Left ventricle myocardium inferior (tissue), 1 donor: ENCODE measurements around the gene PCDHGB3. TPM values are rescaled to one million over a fixed set of nuclear protein-coding genes. Genes with fewer than 3 reads are reported as not detected.
"Not testable (repeated sequence)": the region's sequence is repeated elsewhere in the genome, so short reads cannot be mapped to it uniquely, and the experiment has no call there.

ENCODE experiments used
- DNase-seq: peaks from one replicate; pipeline ENCODE4 v3.0.0-alpha.2; 2020
- H3K27ac ChIP-seq: fragments of 200-600 bp; replicated peaks from 2 replicates; pipeline ENCODE4 v1.8.0; 2021
- H3K27me3 ChIP-seq: fragments of 200-600 bp; 2 replicates; pipeline ENCODE4 v1.8.0; 2021; ENCODE audit warnings: low read depth
- H3K36me3 ChIP-seq: fragments of 200-600 bp; 2 replicates; pipeline ENCODE4 v1.8.0; 2021
- H3K4me1 ChIP-seq: fragments of 200-600 bp; 2 replicates; pipeline ENCODE4 v1.8.0; 2021
- H3K4me3 ChIP-seq: fragments of 200-600 bp; 2 replicates; pipeline ENCODE4 v1.8.0; 2021; ENCODE audit warnings: mild to moderate bottlenecking, moderate library complexity
- H3K9me3 ChIP-seq: fragments of 200-600 bp; replicated peaks from 2 replicates; pipeline ENCODE4 v1.8.0; 2021
- intact Hi-C: fragments of 100-400 bp; cut with micrococcal nuclease; formaldehyde crosslinking; loops from one replicate; pipeline ENCODE4 v1.11.0; 2022
- long read RNA-seq: library from polyadenylated mRNA; unstranded; transcript quantifications from one replicate; pipeline ENCODE4 v2.0.0, GENCODE V29; 2021
- total RNA-seq: library from RNA; stranded (reverse); fragmentation: NEBNext Ultra II Directional; extraction: Animal tissue kit (Norgen Biotek cat#: 25700); gene quantifications from one replicate; pipeline ENCODE4 v1.2.1, GENCODE V29; 2021
- TF ChIP-seq, protein P1 (sequence below): fragments of 200-600 bp; IDR thresholded peaks from 2 replicates; pipeline ENCODE4 v1.8.0; 2021; ENCODE audit warnings: antibody characterized with exemption, mild to moderate bottlenecking, borderline replicate concordance
- donor health status: DM: no; HTN: yes; CAD: no; lungs with severe emphysema.

The PCDHGB3 gene
- 6.3 TPM for total RNA-seq
- long read RNA-seq = 0 reads

DNA sequence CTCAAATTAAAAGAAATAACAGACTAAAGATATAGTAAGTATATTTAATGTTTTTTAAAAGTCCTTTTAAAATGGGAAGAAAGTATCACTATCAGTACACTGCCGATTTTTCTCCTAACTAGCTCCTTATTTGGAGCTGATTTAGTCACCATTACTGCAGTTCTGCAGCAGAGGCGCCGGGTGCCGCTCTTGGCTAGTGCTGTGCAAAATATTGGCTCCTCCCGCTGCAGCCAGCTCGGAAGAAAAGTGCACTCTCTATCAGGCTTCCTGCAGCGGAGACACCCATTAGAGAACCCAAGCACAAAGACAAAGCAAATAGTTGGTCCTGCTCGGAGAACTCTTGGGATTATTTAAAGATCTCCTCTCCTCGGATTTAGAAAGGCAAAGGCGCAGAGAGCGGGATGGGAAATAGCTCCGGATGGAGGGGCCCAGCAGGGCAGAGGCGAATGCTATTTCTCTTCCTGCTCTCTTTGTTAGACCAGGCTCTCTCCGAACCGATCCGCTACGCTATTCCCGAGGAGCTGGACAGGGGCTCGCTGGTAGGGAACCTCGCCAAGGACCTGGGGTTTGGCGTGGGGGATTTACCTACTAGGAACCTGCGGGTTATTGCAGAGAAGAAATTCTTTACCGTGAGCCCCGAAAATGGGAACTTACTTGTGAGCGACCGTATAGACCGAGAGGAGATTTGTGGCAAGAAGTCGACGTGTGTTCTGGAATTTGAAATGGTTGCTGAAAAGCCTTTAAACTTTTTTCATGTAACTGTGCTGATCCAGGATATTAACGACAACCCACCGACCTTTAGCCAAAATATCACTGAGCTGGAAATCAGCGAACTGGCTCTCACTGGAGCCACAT lies at the start of gene PCDHGB3:
Gene PCDHGB3 (plus strand): TSS at position 249 of the 855 bp plus-strand sequence. CDS start 153 bp downstream, at position 402.
- peaks cover 99% of the 10 kb centered on the region for H3K9me3 ChIP-seq
- H3K36me3 ChIP-seq = peaks cover 39% of the 10 kb centered on the region
- peak; percentile 56 for DNase-seq
- H3K27ac ChIP-seq = peak within 1 kb of the TSS; percentile 66
- intact Hi-C loops = no loop called here
- peaks cover 59% of the 10 kb centered on the region for H3K4me1 ChIP-seq
- no peaks in the 10 kb centered on the region for H3K27me3 ChIP-seq
- TF ChIP-seq, protein P1, sequence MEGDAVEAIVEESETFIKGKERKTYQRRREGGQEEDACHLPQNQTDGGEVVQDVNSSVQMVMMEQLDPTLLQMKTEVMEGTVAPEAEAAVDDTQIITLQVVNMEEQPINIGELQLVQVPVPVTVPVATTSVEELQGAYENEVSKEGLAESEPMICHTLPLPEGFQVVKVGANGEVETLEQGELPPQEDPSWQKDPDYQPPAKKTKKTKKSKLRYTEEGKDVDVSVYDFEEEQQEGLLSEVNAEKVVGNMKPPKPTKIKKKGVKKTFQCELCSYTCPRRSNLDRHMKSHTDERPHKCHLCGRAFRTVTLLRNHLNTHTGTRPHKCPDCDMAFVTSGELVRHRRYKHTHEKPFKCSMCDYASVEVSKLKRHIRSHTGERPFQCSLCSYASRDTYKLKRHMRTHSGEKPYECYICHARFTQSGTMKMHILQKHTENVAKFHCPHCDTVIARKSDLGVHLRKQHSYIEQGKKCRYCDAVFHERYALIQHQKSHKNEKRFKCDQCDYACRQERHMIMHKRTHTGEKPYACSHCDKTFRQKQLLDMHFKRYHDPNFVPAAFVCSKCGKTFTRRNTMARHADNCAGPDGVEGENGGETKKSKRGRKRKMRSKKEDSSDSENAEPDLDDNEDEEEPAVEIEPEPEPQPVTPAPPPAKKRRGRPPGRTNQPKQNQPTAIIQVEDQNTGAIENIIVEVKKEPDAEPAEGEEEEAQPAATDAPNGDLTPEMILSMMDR = peak; percentile 64
- H3K4me3 ChIP-seq = peak within 1 kb of the TSS; percentile 57

DNA sequence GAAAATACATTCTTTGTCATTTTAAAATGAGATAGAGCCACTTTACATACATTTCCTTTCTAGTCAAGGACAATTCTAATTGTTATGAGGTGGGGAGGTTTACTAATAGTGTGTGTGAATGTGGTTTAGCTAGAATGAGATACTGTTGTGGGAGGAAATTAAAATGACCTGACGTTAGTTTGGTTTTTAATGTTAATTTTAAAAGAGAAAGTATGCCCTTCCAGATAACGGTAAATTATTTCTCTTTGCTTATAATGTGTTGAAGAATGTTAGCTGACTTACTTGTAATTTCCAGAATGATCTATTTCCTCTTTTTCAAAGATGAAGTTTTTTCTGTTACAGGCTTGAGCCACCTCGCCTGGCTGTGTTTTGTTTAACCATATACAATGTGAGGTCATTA lies 47.8 kb upstream of the PCDHGB3 start:
- Histone ChIP-seq H3K9me3 (peaks cover 48% of the 10 kb centered on the region), H3K4me1 (peaks cover 45% of the 10 kb centered on the region), H3K27me3 (no peaks in the 10 kb centered on the region), H3K4me3 (no peak overlapping the region), H3K27ac (no peak overlapping the region), H3K36me3 (peaks cover 27% of the 10 kb centered on the region)
- DNase-seq = no peak
- TF ChIP-seq, protein P1 = no peak
- intact Hi-C loops = no loop called here

DNA sequence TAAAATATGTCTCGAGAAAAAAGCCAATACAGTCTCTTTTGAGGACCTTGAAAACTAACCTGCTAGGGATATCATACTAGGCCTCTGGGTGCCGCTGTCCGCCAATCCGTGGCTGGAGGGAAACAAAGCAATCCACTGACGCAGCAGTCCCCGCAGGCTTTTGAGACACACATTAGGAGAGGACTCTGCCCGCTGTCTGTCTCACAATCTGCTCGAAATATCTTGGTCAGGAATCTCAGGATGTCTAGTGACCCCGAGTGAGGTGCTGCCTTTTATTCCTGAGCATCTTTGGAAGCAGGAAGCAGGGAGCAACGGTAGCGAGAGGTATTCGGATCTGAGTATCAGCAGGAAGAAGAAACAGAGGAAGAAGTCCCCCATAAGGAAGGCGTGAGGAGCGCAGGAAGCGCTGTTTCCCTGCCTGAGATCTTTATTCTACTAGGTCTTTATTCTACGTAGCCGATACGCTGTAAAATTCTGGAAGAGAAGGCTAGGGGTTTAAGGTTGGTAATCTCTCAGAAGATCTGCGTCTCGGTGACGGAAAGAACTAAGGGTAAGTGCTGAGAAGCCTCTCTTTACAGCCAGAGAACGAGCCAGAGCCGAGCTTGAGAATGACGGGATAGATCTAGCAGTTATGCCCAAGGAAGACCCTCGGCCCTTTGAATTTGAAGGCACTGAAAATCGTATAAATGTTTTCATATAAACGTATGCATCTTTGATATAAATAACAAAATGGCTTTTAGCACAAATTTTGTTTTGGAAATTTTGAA lies 43.8 kb upstream of the PCDHGB3 start:
- Histone ChIP-seq H3K4me1 (peaks cover 27% of the 10 kb centered on the region), H3K36me3 (no peaks in the 10 kb centered on the region), H3K27me3 (no peaks in the 10 kb centered on the region), H3K9me3 (peaks cover 58% of the 10 kb centered on the region), H3K4me3 (peak overlapping the region; percentile 69), H3K27ac (peak overlapping the region; percentile 89)
- intact Hi-C loops = no loop called here
- TF ChIP-seq, protein P1 = peak; percentile 77
- peak; percentile 74 for DNase-seq

DNA sequence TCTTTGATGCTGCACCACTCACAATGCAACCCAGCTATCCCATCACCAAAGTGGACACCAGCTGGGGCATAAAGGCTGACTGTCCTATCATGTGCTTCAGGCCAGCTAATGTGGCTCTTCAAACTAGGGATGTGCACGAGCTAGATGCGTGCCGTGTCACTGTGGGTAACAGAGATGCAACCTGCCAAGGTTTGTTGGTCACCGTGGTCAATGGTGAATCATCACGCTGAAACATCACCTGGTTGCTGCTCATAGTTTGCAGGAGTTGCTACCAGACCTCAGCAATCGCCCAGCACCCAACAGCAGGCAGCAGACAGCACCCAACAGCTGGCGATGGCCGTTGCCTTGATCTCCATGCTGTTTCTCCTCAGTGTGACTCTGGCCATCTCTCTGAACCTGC lies 41.8 kb upstream of the PCDHGB3 start:
- Histone ChIP-seq H3K4me3 (no peak overlapping the region), H3K9me3 (peaks cover 66% of the 10 kb centered on the region), H3K27me3 (no peaks in the 10 kb centered on the region), H3K27ac (no peak overlapping the region), H3K4me1 (peaks cover 23% of the 10 kb centered on the region), H3K36me3 (no peaks in the 10 kb centered on the region)
- TF ChIP-seq, protein P1 = no peak
- no peak for DNase-seq
- intact Hi-C loops = no loop called here

DNA sequence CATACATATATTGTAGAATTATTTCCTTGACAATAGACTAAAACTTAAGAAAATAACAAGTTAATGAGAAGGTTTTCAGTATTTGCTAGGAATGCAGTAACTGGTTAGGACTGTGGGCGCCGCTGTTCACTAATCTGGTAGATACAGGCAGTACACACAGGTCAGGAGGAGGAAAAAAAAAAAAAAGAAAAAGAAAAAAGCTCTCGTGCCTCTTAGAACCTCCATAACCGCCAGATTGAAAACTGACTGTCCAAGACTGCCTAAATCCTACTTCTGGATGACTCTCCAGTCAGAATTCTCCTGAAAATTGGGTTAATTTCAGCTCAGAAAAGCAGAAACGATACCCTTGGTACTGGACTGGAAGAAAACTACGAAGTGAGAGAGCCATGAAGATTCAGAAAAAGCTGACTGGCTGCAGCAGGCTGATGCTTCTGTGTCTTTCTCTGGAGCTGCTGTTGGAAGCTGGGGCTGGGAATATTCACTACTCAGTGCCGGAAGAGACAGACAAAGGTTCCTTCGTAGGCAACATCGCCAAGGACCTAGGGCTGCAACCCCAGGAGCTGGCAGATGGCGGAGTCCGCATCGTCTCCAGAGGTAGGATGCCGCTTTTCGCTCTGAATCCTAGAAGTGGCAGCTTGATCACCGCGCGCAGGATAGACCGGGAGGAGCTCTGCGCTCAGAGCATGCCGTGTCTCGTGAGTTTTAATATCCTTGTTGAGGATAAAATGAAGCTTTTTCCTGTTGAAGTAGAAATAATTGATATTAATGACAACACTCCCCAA lies 39.6 kb upstream of the PCDHGB3 start, which contains the start of gene PCDHGA1:
Gene PCDHGA1 (plus strand): TSS at position 216 of the 782 bp plus-strand sequence.
- Histone ChIP-seq H3K36me3 (no peaks in the 10 kb centered on the region), H3K4me1 (peaks cover 23% of the 10 kb centered on the region), H3K9me3 (peaks cover 88% of the 10 kb centered on the region), H3K27me3 (no peaks in the 10 kb centered on the region), H3K27ac (peak within 1 kb of the TSS; percentile 54), H3K4me3 (peak within 1 kb of the TSS; percentile 55)
- DNase-seq = no peak
- TF ChIP-seq, protein P1 = peak; percentile 65
- intact Hi-C loops = loop anchor here (10.0 kb wide), 1 partner anchor 234 kb away; no protein-coding TSS in a partner anchor

DNA sequence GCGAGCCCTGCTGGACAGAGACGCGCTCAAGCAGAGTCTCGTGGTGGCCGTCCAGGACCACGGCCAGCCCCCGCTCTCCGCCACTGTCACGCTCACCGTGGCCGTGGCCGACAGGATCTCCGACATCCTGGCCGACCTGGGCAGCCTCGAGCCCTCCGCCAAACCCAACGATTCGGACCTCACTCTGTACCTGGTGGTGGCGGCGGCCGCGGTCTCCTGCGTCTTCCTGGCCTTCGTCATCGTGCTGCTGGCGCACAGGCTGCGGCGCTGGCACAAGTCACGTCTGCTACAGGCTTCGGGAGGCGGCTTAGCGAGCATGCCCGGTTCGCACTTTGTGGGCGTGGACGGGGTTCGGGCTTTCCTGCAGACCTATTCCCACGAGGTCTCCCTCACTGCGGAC lies 37.5 kb upstream of the PCDHGB3 start:
- H3K27ac ChIP-seq, H3K4me1 ChIP-seq, DNase-seq, H3K36me3 ChIP-seq, H3K27me3 ChIP-seq, H3K4me3 ChIP-seq: not testable (repeated sequence)
- peaks cover 97% of the 10 kb centered on the region for H3K9me3 ChIP-seq
- intact Hi-C loops = loop anchor here (10.0 kb wide), 1 partner anchor 232 kb away; no protein-coding TSS in a partner anchor
